IPS-11a (cell line): Measurements from ENCODE around the gene RPL31.
"Not testable (repeated sequence)": the region's sequence is repeated elsewhere in the genome, so short reads cannot be mapped to it uniquely, and the experiment has no call there.

Source experiments
- H3K4me3 ChIP-seq: one replicate; pipeline ENCODE4 v1.5.1; 2013; ENCODE audit warnings: low read depth, low read length, control low read depth

The RPL31 gene

DNA sequence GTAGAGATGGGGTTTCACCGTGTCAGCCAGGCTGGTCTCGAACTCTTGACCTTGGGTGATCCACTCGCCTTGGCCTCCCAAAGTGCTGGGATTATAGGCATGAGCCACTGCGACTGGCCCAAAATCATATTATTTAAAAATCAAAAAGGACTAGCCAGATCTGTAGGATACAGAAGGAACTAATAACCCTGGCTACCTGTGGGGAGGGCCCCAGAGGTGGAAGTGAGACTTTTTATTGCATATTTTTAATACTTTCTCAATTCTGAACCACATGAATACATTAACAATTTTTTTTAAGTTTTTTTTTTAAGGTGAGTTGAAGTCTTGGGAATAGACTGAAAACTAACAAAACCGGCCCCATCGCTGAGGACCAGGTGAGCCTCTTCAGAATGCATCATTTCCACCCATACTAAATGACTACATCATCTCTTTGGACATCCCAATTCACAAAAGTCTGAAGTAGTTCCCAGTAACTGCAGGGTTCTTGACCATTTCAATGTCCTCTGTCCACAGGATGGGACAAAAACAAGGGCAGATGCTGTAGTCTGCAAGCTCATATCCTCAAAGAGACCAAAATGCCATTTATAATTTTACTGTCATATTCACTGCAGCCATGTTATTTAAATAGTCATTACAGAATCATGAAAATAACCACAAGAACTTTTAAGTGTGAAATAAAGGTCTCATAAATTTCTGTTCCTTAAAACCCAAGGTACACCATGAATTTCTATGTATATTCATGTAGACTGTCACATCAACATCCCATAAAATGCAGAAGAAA lies 21.4 kb downstream of the RPL31 start:
- no peak overlapping the region for H3K4me3 ChIP-seq

DNA sequence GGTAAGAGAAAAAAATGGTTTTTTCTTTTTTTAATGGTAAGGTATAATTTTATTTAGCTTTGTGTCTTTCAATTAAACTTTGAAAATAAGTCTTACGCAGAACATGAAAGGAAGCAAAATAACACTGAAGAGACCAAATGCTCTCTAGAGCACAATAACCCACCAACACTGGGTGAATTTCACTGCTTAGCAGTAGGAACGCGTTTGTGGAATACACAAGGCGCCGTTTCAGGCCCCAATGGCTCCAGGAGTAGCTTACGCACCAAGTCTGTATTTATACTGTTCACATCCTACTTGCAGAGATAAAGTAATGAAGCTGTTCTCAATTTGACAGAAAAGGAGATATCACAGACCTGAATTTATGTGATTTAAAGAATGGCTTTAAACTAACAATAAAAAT lies 23.5 kb downstream of the RPL31 start:
- H3K4me3 ChIP-seq, result no peak overlapping the region

DNA sequence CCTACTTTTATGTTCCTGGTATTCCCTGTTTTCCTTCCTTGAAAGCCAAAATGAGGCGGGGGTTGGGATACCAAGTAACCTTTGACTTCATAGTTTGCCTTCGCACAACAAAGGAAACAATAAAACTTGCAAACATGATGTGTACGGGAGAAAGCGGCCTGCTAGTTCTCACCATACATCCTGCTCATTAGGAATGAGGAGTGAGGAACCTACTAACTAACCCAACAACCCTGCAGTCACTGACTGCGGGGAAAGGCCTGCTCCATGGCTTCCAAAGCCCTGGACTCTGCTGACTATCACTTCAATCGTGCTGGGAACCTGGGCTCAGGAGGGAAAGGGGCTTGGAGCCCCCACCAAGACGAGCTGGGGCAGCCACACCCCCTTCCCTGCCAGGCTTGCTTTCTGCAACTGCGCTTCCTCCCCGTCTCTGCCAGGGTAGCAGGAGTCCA lies 24.2 kb downstream of the RPL31 start:
- H3K4me3 ChIP-seq, result no peak overlapping the region

DNA sequence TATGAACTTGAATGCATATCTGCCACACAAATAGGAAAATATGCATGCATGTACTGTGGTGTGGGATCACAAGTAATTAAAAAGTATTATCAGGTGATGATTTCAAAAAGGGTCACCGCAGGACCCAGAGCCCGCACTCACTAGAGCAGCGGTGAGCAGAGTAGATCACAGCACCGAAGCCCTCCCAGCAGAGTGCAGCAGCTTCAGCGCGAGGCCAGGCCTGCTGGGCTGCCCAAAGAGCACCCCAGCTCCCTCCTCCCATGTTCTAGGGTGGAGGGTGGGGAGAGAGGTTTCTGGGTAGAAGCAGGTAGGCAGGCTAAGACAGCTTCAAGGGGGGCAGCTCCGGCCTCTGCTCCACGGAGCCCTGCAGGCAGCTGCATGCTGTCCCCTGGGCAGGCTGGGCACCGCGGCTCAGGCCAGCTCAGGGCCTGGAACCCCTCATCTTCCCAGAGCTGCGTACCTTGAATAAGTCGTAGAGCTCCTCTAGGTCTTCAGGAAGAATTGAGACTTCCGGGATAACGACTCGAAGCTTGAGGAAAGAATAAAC lies 24.9 kb downstream of the RPL31 start:
- no peak overlapping the region for H3K4me3 ChIP-seq

DNA sequence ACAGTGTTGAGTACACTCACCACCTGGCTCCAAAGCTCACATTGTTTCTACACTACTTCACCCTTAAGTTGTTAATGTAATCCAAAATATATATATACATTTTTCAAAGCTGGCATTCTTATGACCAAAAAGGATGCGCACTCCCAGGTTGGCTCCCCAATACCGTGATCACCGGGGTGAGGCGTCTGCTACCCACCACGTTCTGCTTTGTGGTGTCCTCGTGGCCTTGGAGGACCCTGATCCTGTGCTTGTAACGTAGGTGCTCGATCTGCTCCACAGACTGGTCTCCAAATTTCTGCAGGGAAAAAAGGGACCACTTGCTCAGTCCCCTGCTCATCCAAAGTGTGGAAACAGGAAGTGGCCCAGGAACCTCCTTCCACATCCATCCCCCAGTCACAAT lies 25.8 kb downstream of the RPL31 start:
- no peak overlapping the region for H3K4me3 ChIP-seq

DNA sequence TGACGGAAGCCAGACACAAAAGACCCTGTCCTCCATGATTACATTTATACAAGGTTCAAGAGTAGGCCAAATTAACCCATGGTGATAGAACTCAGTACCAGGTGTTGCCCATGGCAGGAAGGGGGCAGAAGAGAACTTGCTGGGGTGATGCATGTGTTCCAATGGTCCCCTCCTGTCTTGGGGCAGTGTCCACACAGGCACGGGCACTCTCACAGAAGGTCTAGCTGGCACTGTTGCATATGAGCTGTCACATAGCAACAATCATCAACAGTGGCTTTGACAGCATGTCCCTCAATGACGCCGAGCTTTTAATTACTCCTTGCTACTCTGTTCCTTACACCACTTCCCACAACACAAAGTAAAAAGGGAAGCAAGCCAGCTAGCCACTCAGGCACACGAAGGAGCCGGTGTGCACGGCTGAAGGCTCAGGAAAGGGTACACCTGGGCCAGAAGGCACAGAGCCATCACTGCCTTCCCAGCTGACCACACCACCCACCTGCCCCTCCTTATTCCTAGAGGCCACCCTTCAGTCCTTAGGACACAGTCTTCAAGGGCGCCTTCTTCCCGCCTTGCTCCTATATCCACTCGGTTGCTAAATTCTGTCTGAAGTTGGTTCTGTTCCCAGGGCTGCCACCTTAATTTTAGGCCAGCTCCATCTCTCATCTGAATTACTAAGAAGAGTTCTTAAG lies 28.9 kb downstream of the RPL31 start:
- H3K4me3 ChIP-seq, result no peak overlapping the region

DNA sequence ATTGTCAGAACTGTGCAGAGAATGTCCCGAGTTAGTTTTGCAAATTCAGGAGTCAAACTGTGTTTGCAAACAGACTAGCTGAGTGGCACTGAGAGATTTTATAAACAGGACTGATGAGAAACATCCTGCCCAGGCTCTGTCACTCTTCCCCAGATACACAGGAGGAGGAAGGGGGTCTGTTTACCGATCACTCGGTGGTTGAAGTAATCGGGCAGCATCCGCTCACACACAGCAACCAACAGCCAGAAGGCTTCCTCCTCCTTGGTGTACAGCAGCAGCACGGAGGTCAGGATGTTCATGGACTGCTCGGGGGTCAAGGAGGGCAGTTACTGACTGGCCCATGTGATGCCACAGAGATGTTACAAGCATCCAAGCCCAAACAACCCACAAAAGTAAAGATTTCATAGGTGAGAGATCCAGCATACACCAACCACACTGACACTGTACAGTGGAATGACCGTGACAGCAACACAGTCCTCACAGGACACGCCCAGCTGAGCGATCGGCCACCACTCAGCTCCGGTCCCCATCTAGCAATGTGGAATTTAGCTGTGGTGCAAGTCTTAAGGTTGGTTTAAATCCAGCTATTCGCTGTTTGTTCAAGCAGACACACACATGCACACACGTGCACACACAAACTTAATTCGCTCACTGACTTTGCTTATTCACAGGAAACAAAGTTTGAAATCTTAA lies 30.1 kb downstream of the RPL31 start:
- H3K4me3 ChIP-seq, result no peak overlapping the region

DNA sequence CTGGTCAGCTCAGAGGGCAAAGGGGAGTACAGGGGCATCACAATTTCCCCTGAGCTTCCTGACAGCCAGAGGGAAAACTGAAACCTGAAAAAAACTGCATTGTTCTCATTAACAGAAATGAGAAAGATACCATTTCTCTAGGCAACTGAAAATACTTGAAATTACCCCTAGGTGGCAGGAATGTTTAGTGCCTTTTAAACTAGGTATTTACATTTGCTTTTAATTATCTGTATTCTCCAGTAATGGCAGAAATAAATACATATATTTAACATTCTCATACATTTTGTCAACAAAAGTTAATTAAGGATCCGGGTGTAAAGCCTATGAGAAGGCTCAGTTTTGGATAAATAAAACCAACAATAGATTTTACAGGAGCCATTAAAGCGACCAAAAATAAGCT lies 34.5 kb downstream of the RPL31 start:
- H3K4me3 ChIP-seq, result no peak overlapping the region

DNA sequence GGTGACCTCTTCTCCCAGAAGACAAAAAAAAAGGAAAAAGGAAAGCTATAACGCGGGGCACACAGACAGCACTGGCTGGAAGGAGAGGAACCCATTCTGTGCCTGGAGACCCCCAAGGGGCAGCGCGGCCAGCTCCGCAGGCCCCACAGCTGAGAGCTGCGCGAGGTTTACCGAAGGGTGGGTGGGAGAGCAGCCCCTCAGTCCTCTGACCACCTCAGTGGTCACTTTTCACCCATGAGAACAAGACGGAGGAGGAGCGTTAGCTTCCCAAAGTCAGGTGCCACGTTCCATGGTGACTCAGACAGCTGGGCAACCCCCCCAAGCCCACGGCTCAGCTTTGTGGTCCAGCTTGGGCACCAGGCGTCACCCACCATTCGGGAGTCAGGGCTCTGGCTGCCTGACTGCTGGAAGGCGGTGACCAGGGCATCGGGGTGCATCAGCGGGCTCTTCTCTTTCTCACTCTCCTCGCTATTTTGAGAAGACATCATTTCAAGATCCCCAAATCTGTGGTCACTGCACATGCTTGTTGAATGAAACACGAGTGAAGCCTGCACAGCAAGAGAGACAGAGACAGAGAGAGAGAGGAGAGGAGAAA lies 35.2 kb downstream of the RPL31 start:
- H3K4me3 ChIP-seq, result no peak overlapping the region

DNA sequence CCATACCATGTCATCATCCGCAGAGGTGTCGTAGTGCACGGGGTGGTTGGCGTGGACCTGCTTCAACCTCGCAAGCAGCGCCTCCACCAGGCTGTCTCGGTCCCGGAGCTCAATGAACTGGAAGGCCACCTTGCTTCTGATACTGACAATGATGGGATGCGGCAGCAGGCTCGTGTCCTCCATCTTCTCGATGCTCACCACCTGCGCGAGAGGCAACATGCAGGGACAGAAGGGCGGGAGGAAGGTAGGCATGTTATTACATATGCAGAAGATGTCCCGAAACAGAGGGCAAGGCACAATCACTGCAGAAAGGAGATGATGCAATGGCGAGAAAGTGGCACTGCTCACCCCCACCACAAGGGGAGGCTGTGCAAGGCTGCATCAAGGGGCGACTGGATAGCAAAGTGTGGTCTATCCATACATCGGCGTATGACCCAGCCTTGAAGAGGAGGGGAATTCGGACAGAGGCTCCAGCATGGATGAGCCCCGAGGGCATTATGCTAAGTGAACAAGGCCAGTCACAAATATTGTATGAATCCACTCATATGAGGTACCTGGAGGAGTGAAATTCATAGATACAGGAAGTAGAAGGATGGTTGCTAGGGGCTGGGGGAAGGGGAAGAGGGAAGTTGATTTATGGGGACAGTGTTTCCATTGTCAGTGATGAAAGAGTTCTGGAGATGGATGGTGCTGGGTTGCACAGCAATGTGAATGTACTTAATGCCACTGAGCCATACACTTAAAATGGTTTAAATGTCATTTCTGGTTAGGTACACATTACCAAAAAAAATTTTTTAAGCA lies 36.6 kb downstream of the RPL31 start:
- H3K4me3 ChIP-seq, result no peak overlapping the region

DNA sequence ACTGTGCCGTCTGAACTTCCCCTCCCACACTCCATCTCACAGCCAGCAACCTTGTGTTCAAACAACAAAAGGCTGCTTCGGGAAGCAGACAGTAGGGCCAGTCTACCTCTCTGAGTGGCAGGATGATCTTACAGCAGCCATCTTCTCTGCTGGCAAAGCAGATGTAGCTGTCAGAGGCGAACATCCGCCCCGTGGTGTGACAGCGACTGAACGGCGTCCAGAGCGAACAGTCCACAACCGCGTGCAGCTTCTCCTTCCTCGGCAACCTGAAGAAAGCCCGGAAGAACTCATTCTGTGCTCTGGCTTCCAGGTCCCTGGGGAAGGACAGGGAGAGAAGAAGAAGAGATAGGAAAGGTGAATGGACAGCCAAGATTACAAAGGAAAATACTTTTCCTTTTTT lies 38.0 kb downstream of the RPL31 start:
- H3K4me3 ChIP-seq, result no peak overlapping the region

DNA sequence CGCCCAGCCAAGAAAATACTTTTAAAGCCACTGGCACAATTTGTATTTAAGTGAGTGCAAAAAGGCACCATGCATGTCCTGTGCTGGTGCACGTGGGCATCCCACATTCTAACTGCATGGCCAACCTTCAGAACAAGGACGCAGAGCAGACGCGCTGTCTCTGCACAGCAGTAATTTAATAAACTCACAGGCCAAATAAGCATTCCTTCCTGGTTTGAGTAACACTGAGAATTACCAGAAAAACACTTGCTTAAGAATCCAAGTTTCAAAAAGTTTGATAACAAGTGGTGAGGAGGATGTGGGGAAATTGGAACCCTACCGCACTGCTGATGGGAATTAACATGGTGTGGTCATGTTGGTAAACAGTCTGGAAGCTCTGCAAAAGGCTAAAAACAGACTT lies 38.7 kb downstream of the RPL31 start:
- H3K4me3 ChIP-seq, result no peak overlapping the region

DNA sequence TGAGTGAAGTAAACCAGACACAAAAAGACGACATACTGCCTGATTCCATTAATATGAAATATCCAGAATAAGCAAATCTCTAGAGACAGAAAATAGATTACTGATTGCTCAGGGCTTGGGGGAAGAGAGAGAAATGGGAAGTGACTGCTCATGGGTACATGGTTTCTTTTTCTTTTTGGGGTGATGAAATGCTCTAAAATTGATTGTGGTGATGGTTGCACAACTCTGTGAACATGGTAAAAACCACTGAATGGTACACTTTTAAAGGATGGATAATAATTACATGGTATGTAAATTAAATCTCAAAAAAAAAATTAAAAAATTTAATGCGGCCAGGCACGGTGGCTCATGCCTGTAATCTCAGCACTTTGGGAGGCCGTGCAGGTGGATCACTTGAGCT lies 39.3 kb downstream of the RPL31 start:
- H3K4me3 ChIP-seq, result no peak overlapping the region

DNA sequence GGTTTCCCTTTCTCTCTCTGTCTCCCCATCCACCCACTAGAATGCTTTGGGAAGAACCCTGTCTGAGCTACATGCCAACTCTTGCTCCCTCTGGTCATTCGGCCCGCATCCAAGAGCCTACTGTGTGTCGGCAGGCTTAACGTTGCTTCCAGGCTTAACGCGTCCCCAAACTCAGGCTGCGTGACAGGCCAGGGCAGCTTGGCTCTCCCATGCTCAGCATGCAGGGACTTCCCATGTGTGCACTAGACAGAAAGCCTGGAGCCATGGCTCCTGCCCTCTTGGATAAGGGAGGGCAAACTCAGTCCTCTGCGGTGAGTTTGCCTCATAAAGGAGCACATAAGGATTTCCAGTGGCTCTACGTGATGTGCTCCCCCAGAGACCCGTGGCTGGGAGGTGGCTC lies 43.2 kb downstream of the RPL31 start:
- H3K4me3 ChIP-seq, result no peak overlapping the region

DNA sequence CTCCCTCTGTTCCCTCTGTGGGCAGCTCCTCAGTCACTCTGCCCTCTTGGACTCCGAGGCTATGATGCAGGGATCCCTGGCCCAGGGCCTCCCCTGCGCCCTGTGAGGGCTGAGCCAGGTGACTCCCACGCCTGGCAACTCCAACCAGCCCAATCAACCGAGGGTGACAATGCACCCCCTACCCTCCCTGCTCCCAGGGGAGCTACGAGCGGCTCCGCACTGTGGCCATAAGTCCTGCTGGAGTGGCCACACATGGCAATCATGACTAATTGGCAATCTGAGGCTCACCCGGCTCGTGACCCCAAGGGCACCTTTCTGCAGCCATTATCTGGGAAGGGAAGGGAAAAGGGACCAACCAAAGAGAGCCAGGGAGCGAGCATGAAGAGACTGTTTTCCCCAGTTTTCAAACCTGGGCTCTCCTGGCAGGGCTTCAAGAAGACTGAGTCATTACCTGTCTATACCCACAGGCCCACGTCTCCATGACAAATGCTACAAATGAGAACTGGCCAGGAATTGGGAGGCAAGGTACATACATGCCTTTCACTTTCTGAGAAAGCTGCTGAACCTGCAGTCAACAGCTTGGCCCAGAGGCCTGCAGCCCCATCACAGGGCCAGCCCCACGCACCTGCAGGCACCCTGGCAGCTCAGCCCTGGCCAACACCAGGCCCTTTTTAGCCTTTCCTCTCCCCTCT lies 45.1 kb downstream of the RPL31 start:
- no peak overlapping the region for H3K4me3 ChIP-seq

DNA sequence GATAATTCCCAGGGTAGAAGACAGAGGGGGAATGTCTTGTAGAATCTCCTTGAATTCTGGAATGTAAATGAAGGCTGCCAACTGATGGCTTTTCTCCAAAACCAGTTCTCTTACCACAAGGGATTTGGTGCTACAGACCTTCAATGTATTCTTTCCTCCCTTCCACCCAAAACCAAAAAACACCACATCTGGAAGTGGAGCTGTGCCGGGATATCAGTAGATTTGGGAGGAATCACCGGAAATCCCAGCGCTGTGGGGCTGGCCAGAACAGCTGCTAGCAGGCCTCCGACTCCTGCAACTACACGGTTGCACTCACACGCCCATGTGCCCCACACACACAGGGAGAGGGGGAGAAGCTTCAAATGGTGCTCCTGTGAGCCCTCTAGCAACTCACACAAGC lies 45.7 kb downstream of the RPL31 start:
- no peak overlapping the region for H3K4me3 ChIP-seq

DNA sequence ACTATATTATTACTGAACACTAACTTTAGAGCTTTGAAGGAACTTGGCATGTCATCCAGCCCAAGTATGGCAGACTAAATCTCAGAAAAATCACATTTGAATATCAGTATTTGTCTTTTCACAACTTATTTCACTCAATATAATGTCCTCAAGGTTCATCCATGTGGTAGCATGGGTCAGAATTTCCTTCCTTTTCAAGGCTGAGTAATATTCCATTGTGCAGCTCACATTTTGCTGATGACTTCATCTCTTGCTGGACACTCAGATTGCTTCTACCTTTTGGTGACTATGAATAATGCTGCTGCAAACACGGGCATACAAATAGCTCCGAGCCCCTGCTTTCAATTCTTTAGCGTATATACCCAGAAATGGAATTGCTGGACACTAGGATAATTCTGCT lies 46.7 kb downstream of the RPL31 start:
- H3K4me3 ChIP-seq, result no peak overlapping the region

DNA sequence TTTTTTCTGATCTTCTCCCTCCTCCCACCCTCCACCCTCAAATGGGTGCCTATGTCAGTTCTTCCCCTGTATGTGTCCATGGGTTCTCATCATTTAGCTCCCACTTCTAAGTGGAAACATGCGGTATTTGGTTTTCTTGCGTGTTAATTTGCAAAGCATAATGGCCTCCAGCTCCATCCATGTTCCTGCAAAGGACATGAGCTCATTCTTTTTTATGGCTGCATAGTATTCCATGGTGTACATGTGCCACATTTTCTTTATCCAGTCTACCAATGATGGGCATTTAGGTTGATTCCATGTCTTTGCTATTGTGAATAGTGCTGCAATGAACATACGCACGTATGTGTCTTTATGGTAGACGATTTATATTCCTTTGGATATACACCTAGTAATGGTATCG lies 48.8 kb downstream of the RPL31 start:
- H3K4me3 ChIP-seq, result not testable (repeated sequence)

DNA sequence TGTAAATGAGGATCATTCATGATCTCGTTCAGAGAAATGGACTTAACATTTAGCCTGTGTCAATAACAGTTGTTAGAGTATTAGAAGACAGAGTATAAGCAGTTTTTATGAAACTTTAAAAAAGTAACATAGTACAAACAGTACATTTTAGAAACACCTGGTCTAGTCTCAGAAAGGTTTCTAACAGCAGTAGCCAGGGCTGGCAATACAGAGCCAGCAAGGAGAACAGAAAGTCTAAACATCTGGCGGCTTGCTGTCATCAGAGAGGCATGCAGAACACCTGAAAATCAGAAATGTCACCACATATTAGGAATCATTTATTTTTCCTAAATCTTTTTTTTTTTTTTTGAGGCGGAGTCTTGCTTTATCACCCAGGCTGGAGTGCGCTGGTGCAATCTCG lies 50.1 kb downstream of the RPL31 start:
- H3K4me3 ChIP-seq, result no peak overlapping the region

DNA sequence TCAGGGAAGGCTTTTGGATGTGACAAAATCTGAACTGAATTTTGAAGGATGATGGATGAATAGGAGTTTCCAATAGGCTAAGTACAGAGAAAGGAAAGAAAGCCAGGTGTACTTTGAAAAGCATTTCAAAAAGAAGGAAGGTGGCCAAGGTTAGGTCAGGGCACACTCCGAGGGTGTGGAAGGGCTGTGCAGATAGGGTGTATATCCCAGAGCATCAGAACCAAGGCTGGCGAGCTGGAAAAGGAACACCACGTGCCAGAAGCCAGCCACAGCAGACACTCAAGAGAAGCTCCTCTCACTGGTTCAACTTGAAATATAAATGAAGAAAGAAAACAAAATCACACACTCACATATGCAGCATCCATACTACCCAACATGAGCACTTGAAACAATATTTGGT lies 51.0 kb downstream of the RPL31 start:
- no peak overlapping the region for H3K4me3 ChIP-seq
